Astrocyte (in vitro differentiated cells and primary cell): ENCODE results near the gene ZNF593OS.

Source experiments
- CTCF ChIP-seq: IDR thresholded peaks from 2 replicates; pipeline ENCODE4 v1.5.1; 2011; ENCODE audit warnings: low read depth, mild to moderate bottlenecking, inconsistent platforms, low read length, moderate library complexity; ENCODE audit not compliant: insufficient read depth
- EZH2 ChIP-seq: IDR thresholded peaks from 2 replicates; pipeline ENCODE4 v1.6.1; 2012; ENCODE audit warnings: mild to moderate bottlenecking, low read length, inconsistent platforms; ENCODE audit not compliant: insufficient read depth

- TF ChIP-seq CTCF (no peak), EZH2 (no peak)
Measured at GRCh38 chr1:26158271-26158907, 13.2 kb downstream of the ZNF593OS start.
